SK-N-SH (cell line): ENCODE data around the gene CADPS2. TPM values are rescaled to one million over a fixed set of nuclear protein-coding genes. Genes with fewer than 3 reads are reported as not detected.

ENCODE experiments used
- CTCF ChIA-PET: fragments of 300-600, 350-600 bp; formaldehyde crosslinking; extraction: SDS; loops from one replicate; lab custom pipeline; 2021; lab: Yijun Ruan, JAX
- POLR2A ChIA-PET: fragments of 350-600 bp; sonication (Branson Sonifier 250); formaldehyde crosslinking; extraction: SDS; loops from one replicate; lab custom pipeline; 2020; ENCODE audit warnings: antibody characterized with exemption, inconsistent platforms; lab: Yijun Ruan, JAX
- DNase-seq: peaks from one replicate; pipeline ENCODE4 v3.0.0; 2012
- H2AFZ ChIP-seq: fragments of 200-600 bp; sonication (generic); 2 replicates; pipeline ENCODE4 v1.8.1; 2016; ENCODE audit warnings: antibody characterized with exemption, mild to moderate bottlenecking, low read depth
- H3F3A ChIP-seq: fragments of 200-600 bp; sonication (generic); replicated peaks from 2 replicates; pipeline ENCODE3; 2016; ENCODE audit warnings: antibody characterized with exemption, mild to moderate bottlenecking; ENCODE audit not compliant: insufficient read depth
- H3K27ac ChIP-seq, 2 experiments: fragments of 200-500 bp in 1 of 2; fragments of 200-600 bp in 1 of 2; sonication (Bioruptor generic) in 1 of 2; sonication (generic), shearing (Covaris generic) in 1 of 2; 2 replicates each; pipeline versions ENCODE4 v1.5.1 to v1.6.1; 2014 to 2016; ENCODE audit warnings: low read depth in 2 of 2, inconsistent platforms in 1 of 2, low read length in 1 of 2, mild to moderate bottlenecking in 1 of 2, mixed read lengths in 1 of 2
- H3K27me3 ChIP-seq: fragments of 200-600 bp; sonication (generic), shearing (Covaris generic); 2 replicates; pipeline ENCODE4 v1.6.1; 2016; ENCODE audit warnings: mixed run types; ENCODE audit not compliant: insufficient read depth
- H3K36me3 ChIP-seq, 2 experiments: fragments of 200-500 bp in 1 of 2; fragments of 200-600 bp in 1 of 2; sonication (Bioruptor generic) in 1 of 2; sonication (generic) in 1 of 2; replicated peaks in 1 of 2; 2 replicates each; pipeline versions ENCODE3 to v1.5.1; 2014 to 2016; ENCODE audit warnings: low read length in 1 of 2, mild to moderate bottlenecking in 1 of 2; ENCODE audit not compliant: insufficient read depth in 2 of 2, control insufficient read depth in 1 of 2
- H3K4me1 ChIP-seq, 2 experiments: fragments of 200-500 bp in 1 of 2; fragments of 200-600 bp in 1 of 2; sonication (Bioruptor generic) in 1 of 2; sonication (generic), shearing (Covaris generic) in 1 of 2; 2 replicates each; pipeline versions ENCODE4 v1.5.1 to v1.6.1; 2014 to 2016; ENCODE audit warnings: low read depth in 1 of 2, low read length in 1 of 2, mixed run types in 1 of 2; ENCODE audit not compliant: insufficient read depth in 2 of 2, control insufficient read depth in 1 of 2
- H3K4me2 ChIP-seq: fragments of 200-600 bp; sonication (generic), shearing (Covaris generic); 2 replicates; pipeline ENCODE4 v1.6.1; 2017; ENCODE audit warnings: mixed run types
- H3K4me3 ChIP-seq, 2 experiments: fragments of 200-500 bp in 1 of 2; fragments of 200-600 bp in 1 of 2; sonication (Bioruptor generic) in 1 of 2; sonication (generic), shearing (Covaris generic) in 1 of 2; 2 replicates each; pipeline versions ENCODE4 v1.5.1 to v1.8.1; 2014 to 2016; ENCODE audit warnings: low read depth in 2 of 2, inconsistent platforms in 1 of 2, low read length in 1 of 2, mild to moderate bottlenecking in 1 of 2, mixed read lengths in 1 of 2, moderate library complexity in 1 of 2
- H3K79me2 ChIP-seq: fragments of 200-600 bp; sonication (generic); 2 replicates; pipeline ENCODE4 v1.8.1; 2017; ENCODE audit warnings: mild to moderate bottlenecking; ENCODE audit not compliant: insufficient read depth
- H3K9ac ChIP-seq: fragments of 200-600 bp; sonication (generic); 2 replicates; pipeline ENCODE4 v1.6.1; 2017; ENCODE audit warnings: mixed run types
- H3K9me2 ChIP-seq: fragments of 200-600 bp; sonication (generic); 2 replicates; pipeline ENCODE4 v1.6.1; 2017; ENCODE audit warnings: mixed run types
- H3K9me3 ChIP-seq: fragments of 200-600 bp; sonication (generic); 2 replicates; pipeline ENCODE4 v1.6.1; 2017; ENCODE audit warnings: mixed run types, mild to moderate bottlenecking, moderate library complexity
- H4K20me1 ChIP-seq: fragments of 200-600 bp; sonication (generic); 2 replicates; pipeline ENCODE4 v1.6.1; 2017; ENCODE audit warnings: mild to moderate bottlenecking, mixed run types; ENCODE audit not compliant: insufficient read depth
- CHD2 ChIP-seq: fragments of 150-350 bp; IDR thresholded peaks from 2 replicates; pipeline ENCODE4 v1.6.1; 2018; ENCODE audit warnings: low read length; ENCODE audit not compliant: partially characterized antibody
- ELF1 ChIP-seq: IDR thresholded peaks from 2 replicates; pipeline ENCODE4 v1.4.0; 2012
- FOSL2 ChIP-seq: IDR thresholded peaks from 2 replicates; pipeline ENCODE4 v1.4.0; 2012; ENCODE audit warnings: low read depth, mild to moderate bottlenecking, moderate library complexity, borderline replicate concordance
- FOXM1 ChIP-seq: IDR thresholded peaks from 2 replicates; pipeline ENCODE4 v1.4.0; 2012; ENCODE audit warnings: low read depth, mild to moderate bottlenecking
- NRF1 ChIP-seq: IDR thresholded peaks from 2 replicates; pipeline ENCODE4 v1.6.1; 2012; ENCODE audit warnings: low read depth, mild to moderate bottlenecking, low read length
- POLR2AphosphoS5 ChIP-seq: IDR thresholded peaks from 2 replicates; pipeline ENCODE4 v1.6.1; 2012; ENCODE audit warnings: low read depth, low read length
- RAD21 ChIP-seq: IDR thresholded peaks from 2 replicates; pipeline ENCODE4 v1.6.1; 2012; ENCODE audit warnings: mild to moderate bottlenecking, low read length
- RCOR1 ChIP-seq: fragments of 150-350 bp; IDR thresholded peaks from 2 replicates; pipeline ENCODE4 v1.6.1; 2017; ENCODE audit warnings: antibody characterized with exemption, low read length
- RFX5 ChIP-seq: IDR thresholded peaks from 2 replicates; pipeline ENCODE4 v1.6.1; 2012; ENCODE audit warnings: mild to moderate bottlenecking, improper control_type of control experiment, low read length
- SMC3 ChIP-seq: IDR thresholded peaks from 2 replicates; pipeline ENCODE4 v1.6.1; 2012; ENCODE audit warnings: low read depth, low read length, improper control_type of control experiment
- TAF1 ChIP-seq: IDR thresholded peaks from 2 replicates; pipeline ENCODE4 v1.6.1; 2012; ENCODE audit warnings: low read depth, mild to moderate bottlenecking, low read length, moderate library complexity, borderline replicate concordance
- YY1 ChIP-seq: IDR thresholded peaks from 2 replicates; pipeline ENCODE4 v1.4.0; 2012; ENCODE audit warnings: low read depth, mild to moderate bottlenecking
- WGBS: methylation state at CpG from one replicate; pipeline ENCODE4 v1.1.6; 2017; ENCODE audit warnings: low lambda C conversion rate; 5-methylcytosine and 5-hydroxymethylcytosine counted together
- polyA plus RNA-seq, 3 experiments: library from polyadenylated mRNA; depleted of rRNA; stranded (reverse); fragments of >200 nt; gene quantifications; 2 replicates each; pipeline ENCODE4 v1.2.3, GENCODE V29; 2012
- TF ChIP-seq, protein P1 (sequence below): IDR thresholded peaks from 2 replicates; pipeline ENCODE4 v1.4.0; 2012; ENCODE audit warnings: low read depth, borderline replicate concordance
- TF ChIP-seq, protein P2 (sequence below): IDR thresholded peaks from 2 replicates; pipeline ENCODE4 v1.6.1; 2012; ENCODE audit warnings: mild to moderate bottlenecking, low read depth, low read length, moderate library complexity
- TF ChIP-seq, protein P3 (sequence below): fragments of 150-350 bp; IDR thresholded peaks from 2 replicates; pipeline ENCODE4 v1.6.1; 2017; ENCODE audit warnings: antibody characterized with exemption, low read length, low read depth, borderline replicate concordance
- TF ChIP-seq, protein P4 (sequence below): IDR thresholded peaks from 2 replicates; pipeline ENCODE4 v1.4.0; 2012; ENCODE audit warnings: low read depth
- TF ChIP-seq, protein P5 (sequence below): fragments of 150-350 bp; IDR thresholded peaks from 2 replicates; pipeline ENCODE4 v1.6.1; 2016; ENCODE audit warnings: mild to moderate bottlenecking, low read depth, low read length
- TF ChIP-seq, protein P6 (sequence below): IDR thresholded peaks from 2 replicates; pipeline ENCODE4; 2012

Gene CADPS2
- polyA plus RNA-seq, 1 of the 3 experiments (the other 2 are of a cell fraction) = 0.05 TPM

DNA sequence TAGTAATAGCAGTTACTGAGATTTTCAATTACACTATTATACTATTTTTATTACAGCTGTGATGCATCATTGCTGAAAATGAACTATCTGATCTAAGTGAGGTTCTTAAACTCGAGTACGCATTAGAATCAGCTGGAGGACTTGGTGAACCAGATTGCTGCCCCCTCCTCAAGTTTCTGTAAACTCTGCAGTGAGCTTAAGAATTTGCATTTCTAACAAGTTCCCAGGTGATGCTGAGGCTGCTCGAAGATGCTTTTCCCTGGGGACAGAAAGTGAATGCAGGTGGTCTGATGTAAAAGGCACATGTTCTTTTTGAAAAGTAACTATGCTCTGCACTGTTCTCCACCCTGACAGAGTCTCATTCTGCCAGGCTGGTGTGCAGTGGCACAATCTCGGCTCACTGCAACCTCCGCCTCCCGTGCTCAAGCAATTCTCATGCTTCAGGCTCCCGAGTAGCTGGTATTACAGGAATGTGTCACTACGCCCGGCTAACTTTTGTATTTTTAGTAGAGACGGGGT, 199.8 kb downstream of the CADPS2 start:
- no peaks in the 10 kb centered on the region for H3K9me2 ChIP-seq
- no peak overlapping the region for H3K4me2 ChIP-seq
- H3K27ac ChIP-seq = no peak overlapping the region
- H3K4me3 ChIP-seq = no peak overlapping the region
- no peak overlapping the region for H2AFZ ChIP-seq
- H3K27me3 ChIP-seq = no peaks in the 10 kb centered on the region
- ChIA-PET CTCF (interaction anchor here (1.2 to 1.8 kb wide), 2 partner anchors 9 to 17 kb away, joined by 3 to 4 read pairs; no protein-coding TSS in a partner anchor), POLR2A (no interaction called here)
- no peaks in the 10 kb centered on the region for H3K9me3 ChIP-seq
- WGBS = under 1% methylated on average over 10 of the region's 10 CpGs
- H3K79me2 ChIP-seq = no peaks in the 10 kb centered on the region
- H3K9ac ChIP-seq = no peak overlapping the region
- TF ChIP-seq RCOR1 = no peak
- no peak for TF ChIP-seq ELF1
- no peak for TF ChIP-seq FOSL2
- TF ChIP-seq, protein P1, sequence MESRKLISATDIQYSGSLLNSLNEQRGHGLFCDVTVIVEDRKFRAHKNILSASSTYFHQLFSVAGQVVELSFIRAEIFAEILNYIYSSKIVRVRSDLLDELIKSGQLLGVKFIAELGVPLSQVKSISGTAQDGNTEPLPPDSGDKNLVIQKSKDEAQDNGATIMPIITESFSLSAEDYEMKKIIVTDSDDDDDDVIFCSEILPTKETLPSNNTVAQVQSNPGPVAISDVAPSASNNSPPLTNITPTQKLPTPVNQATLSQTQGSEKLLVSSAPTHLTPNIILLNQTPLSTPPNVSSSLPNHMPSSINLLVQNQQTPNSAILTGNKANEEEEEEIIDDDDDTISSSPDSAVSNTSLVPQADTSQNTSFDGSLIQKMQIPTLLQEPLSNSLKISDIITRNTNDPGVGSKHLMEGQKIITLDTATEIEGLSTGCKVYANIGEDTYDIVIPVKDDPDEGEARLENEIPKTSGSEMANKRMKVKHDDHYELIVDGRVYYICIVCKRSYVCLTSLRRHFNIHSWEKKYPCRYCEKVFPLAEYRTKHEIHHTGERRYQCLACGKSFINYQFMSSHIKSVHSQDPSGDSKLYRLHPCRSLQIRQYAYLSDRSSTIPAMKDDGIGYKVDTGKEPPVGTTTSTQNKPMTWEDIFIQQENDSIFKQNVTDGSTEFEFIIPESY = no peak
- TF ChIP-seq, protein P2, sequence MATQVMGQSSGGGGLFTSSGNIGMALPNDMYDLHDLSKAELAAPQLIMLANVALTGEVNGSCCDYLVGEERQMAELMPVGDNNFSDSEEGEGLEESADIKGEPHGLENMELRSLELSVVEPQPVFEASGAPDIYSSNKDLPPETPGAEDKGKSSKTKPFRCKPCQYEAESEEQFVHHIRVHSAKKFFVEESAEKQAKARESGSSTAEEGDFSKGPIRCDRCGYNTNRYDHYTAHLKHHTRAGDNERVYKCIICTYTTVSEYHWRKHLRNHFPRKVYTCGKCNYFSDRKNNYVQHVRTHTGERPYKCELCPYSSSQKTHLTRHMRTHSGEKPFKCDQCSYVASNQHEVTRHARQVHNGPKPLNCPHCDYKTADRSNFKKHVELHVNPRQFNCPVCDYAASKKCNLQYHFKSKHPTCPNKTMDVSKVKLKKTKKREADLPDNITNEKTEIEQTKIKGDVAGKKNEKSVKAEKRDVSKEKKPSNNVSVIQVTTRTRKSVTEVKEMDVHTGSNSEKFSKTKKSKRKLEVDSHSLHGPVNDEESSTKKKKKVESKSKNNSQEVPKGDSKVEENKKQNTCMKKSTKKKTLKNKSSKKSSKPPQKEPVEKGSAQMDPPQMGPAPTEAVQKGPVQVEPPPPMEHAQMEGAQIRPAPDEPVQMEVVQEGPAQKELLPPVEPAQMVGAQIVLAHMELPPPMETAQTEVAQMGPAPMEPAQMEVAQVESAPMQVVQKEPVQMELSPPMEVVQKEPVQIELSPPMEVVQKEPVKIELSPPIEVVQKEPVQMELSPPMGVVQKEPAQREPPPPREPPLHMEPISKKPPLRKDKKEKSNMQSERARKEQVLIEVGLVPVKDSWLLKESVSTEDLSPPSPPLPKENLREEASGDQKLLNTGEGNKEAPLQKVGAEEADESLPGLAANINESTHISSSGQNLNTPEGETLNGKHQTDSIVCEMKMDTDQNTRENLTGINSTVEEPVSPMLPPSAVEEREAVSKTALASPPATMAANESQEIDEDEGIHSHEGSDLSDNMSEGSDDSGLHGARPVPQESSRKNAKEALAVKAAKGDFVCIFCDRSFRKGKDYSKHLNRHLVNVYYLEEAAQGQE = no peak
- TF ChIP-seq TAF1 = no peak
- TF ChIP-seq, protein P3, sequence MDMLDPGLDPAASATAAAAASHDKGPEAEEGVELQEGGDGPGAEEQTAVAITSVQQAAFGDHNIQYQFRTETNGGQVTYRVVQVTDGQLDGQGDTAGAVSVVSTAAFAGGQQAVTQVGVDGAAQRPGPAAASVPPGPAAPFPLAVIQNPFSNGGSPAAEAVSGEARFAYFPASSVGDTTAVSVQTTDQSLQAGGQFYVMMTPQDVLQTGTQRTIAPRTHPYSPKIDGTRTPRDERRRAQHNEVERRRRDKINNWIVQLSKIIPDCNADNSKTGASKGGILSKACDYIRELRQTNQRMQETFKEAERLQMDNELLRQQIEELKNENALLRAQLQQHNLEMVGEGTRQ = no peak
- TF ChIP-seq POLR2AphosphoS5 = no peak
- TF ChIP-seq FOXM1 = no peak
- TF ChIP-seq, protein P4, sequence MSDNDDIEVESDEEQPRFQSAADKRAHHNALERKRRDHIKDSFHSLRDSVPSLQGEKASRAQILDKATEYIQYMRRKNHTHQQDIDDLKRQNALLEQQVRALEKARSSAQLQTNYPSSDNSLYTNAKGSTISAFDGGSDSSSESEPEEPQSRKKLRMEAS = no peak
- TF ChIP-seq SMC3 = no peak
- TF ChIP-seq, protein P5, sequence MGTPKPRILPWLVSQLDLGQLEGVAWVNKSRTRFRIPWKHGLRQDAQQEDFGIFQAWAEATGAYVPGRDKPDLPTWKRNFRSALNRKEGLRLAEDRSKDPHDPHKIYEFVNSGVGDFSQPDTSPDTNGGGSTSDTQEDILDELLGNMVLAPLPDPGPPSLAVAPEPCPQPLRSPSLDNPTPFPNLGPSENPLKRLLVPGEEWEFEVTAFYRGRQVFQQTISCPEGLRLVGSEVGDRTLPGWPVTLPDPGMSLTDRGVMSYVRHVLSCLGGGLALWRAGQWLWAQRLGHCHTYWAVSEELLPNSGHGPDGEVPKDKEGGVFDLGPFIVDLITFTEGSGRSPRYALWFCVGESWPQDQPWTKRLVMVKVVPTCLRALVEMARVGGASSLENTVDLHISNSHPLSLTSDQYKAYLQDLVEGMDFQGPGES = no peak
- TF ChIP-seq RAD21 = no peak
- TF ChIP-seq NRF1 = no peak
- no peak for TF ChIP-seq YY1
- no peak for TF ChIP-seq RFX5
- TF ChIP-seq, protein P6, sequence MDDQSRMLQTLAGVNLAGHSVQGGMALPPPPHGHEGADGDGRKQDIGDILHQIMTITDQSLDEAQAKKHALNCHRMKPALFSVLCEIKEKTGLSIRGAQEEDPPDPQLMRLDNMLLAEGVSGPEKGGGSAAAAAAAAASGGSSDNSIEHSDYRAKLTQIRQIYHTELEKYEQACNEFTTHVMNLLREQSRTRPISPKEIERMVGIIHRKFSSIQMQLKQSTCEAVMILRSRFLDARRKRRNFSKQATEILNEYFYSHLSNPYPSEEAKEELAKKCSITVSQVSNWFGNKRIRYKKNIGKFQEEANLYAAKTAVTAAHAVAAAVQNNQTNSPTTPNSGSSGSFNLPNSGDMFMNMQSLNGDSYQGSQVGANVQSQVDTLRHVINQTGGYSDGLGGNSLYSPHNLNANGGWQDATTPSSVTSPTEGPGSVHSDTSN = no peak
- TF ChIP-seq CHD2 = no peak
- DNase-seq = no peak
- H3K36me3 ChIP-seq = no peaks in the 10 kb centered on the region
- H3F3A ChIP-seq = no peaks in the 10 kb centered on the region
- no peaks in the 10 kb centered on the region for H4K20me1 ChIP-seq
- no peaks in the 10 kb centered on the region for H3K4me1 ChIP-seq
